ENCODE results near the gene SCGB3A2.

GRCh38 chr5:147845618-147846017, 32.9 kb upstream of the SCGB3A2 start:
- TF ChIP-seq CTCF (IDR thresholded peaks at IDR 0.05) (no peak), POLR2A (IDR thresholded peaks at IDR 0.05) (no peak)
